HL-60/S4 (cell line): ENCODE data around the gene AKT1.

Experiments used
- in situ Hi-C: fragments of 300-500 bp; cut with MboI; formaldehyde crosslinking; loops from 2 replicates; pipeline ENCODE4 v1.14.3; 2022; ENCODE audit warnings: low sequenced_read_pairs

AKT1 gene

DNA sequence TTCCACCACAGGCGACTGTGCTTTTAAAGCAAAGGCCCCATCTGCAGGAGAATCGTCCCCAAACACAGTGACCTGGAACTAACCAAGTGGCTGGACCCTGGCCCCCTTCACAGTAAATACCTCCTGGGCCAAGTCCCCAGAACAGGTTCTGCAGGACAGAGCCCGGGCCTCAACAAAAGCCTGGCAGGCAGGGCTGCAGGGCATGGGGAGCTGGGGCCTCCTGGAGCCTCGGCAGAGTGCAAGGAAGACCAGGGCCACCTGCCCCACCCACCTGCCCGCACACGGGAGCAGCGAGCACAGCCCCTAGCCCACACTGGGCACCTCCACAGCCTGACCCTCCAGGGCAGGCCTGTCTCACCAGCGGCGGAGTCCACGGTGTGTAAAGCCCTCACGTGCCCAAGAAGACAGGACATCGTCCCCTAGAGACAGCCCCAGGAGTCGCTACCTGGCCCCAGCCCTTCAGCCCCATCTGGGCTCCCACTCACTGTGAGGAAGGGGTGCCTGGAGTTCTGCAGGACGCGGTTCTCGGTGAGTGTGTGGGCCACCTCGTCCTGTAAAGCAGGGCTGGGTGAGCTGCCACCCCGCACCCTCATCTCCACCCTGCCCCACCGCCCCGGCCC, 21.0 kb downstream of the AKT1 start:
- in situ Hi-C loops = loop anchor here (5.0 kb wide), 1 partner anchor 48 kb away; no protein-coding TSS in a partner anchor

DNA sequence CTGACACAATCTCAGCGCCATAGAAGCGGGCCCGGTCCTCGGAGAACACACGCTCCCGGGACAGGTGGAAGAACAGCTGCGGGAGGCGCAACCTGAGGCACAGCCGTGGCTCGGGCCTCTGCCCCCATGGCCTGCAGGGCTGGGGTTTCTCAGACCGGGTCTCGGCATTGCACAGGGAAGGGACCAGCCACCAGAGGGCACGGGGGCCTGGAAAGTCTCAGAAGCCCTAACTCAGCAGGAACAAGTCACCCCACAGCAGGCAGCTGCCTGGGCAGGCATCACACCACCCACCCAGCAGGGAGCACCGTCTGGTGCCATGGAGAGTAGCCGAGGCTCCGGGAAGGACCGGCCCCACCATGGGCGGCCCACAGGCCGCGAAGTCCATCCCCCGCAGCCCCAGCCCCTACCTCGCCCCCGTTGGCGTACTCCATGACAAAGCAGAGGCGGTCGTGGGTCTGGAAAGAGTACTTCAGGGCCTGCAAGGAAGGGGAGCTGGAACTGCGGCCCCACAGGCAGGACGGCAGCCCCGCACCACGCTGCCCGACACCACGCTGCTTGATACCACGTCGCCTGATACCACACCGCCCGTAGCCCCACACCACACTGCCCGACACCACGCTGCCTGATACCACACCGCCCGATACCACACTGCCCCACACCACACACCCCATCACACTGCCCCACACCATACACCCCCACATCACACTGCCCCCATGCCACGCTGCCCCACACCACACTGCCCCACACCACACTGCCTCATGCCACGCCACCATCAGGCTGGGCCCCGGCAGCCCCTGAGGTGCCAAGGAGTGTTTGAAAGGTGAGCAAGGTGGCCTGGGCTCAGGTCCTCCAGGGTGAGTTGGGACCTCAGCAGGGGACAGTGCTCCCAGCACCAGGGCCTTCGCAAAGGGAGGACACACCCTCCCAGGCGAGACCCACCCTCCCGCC, 21.8 kb downstream of the AKT1 start:
- in situ Hi-C loops = loop anchor here (5.0 kb wide), 1 partner anchor 49 kb away; no protein-coding TSS in a partner anchor

- in situ Hi-C loops = loop anchor here (5.0 kb wide), 1 partner anchor 49 kb away; no protein-coding TSS in a partner anchor
Measured at GRCh38 chr14:104772707-104773504, 22.6 kb downstream of the AKT1 start.

DNA sequence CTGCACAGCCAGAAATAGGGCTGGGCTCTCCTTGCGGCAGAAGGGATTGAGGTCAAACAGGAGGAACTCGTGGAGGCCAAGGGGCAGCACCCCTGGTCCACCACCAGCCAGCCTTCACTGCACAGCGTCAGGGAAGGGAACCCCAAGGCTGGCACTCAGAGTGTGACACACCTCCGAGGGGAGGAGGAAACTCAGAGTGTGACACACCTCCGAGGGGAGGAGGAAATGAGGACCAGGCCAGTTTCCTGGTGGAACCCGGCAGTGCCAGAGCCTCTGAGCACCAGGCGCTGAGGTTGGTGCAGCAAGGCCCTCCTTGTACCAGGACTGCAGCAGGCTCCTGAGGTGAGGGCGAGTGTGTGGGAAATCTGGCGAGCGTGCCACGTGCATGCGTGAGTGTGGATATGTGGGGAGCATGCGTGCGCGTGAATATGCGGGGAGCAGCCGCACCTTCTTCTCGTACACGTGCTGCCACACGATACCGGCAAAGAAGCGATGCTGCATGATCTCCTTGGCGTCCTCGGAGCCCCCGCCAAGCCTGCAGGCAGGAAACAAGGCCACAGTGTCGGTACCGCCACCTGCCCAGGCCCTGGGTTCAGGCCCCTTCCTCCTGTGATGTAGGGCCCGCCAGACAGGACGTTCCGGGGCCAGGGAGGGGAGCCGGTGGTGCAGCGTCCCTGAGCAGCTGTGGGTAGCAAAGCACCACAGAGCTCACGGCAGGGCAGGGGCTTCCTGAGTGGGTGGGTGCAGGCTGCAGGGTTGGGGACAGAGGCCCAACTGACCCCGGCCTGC, 23.4 kb downstream of the AKT1 start:
- in situ Hi-C loops = loop anchor here (5.0 kb wide), 1 partner anchor 50 kb away; no protein-coding TSS in a partner anchor

DNA sequence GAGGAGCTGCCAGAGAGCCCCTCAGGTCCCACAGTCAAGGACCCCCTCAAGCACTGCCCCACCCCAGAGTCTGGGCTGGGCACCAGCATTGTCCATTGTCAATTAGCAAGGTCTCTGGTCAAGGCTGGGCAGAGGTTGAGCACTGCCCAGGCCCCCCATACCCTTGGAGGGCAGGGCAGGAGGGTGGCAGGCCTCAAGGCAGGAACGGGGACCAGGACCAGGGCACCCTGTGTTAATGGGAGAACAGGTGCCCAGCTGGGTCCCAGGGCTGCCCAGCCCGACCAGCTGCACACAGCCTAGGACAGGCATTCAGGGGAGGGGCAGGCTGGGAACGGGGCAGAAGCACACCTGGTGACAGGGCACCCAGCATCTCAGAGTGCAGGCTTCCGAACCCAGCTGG, 24.2 kb downstream of the AKT1 start:
- in situ Hi-C loops = loop anchor here (5.0 kb wide), 1 partner anchor 51 kb away; no protein-coding TSS in a partner anchor

DNA sequence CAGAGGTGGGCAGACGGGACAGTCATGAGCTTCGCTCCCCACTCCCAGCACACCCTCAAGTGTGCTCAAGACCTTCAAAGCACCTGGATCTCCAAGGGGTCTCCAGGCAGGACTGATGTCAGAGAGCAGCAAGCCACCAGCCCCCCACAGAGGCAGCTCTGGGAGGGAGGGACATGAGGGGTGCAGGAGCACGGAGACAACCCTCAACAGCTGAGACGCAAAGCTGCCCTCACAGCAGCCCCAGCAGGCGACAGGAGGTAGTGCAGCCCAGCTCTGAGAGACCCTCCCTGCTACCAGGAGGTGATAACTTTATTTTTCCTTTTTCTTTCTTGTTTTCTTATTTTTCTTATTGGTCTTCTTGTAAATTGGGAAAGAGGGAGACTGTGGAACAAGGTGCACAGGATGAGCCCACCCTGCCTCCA, 24.7 kb downstream of the AKT1 start:
- in situ Hi-C loops = loop anchor here (5.0 kb wide), 1 partner anchor 51 kb away; no protein-coding TSS in a partner anchor

- in situ Hi-C loops = loop anchor here (5.0 kb wide), 1 partner anchor 52 kb away; no protein-coding TSS in a partner anchor
Measured at GRCh38 chr14:104770072-104770579, 25.4 kb downstream of the AKT1 start.

DNA sequence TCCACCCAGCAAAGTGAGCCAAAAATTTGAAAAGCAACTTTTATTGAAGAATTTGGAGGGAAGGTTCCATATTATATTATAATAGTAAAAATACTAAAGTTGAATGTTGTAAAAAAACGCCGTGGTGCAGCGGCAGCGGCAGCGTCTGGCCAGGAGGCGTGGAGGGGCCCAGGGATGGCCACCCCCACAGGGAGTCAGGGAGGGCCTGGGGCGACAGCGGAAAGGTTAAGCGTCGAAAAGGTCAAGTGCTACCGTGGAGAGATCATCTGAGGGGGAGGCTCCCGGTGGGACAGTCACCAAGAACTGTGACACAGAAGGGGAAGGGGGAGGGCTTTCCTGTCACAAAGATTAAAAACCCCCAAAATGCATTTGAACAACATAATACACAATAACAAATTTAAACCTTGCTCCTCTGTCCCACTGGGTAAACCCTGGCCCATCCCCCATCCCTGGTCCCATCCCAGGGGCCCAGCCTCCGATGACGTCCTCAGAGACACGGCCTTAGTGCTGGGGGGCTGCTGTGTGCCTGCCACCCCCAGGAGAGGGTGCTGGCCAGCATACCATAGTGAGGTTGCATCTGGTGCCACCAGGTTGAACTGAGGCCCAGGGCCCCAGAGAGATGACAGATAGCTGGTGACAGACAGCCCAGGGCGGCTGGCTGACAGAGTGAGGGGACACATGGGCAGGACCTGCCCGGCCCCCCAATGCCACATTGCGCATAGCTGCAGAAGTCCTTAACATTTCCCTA, 26.1 kb downstream of the AKT1 start:
- in situ Hi-C loops = loop anchor here (5.0 kb wide), 1 partner anchor 53 kb away; no protein-coding TSS in a partner anchor

DNA sequence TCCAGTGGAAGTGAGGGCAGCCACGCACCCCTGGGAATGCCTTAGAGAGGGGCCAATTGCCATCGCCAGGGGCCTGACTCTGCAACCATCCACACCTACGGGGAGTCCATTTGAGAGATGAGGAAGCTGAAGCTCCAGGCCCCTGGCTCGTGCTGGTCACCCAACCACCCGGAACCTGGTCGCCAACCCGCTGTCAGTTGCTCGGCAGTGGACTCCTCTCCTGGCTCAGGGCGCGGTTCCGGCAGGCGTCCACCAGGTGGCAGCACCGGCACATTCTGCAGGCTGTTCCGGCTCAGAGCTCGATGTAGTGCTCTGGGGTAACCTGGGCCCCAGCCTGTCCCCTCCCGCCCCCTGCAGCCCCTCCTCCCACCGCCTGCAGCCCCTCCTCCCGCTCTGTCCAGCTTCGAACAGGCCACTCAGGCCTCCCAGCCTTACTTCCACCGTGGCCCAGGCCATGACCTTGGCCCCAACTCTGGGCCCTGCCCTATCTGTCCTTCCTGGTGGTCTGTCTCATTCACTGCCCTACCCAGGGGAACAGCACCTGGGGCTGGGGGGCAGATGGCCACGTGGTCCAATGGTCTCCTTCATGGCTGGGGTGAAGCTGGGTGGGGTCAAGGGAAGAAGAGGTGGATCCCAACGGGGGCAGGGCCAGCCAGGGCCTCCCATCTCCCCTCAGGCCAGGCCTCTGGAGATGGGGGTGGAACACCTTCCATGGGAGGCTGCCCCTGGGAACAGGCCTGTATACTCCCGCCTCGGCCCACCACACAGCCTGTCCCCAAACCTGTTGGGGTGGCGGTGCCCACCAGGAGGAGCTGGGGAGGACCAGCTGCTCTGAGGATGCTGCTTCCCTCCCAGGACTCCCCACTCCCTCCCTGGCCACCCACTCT, 26.9 kb downstream of the AKT1 start:
- in situ Hi-C loops = no loop called here

- in situ Hi-C loops = no loop called here
Measured at GRCh38 chr14:104767634-104767918, 28.0 kb downstream of the AKT1 start.

DNA sequence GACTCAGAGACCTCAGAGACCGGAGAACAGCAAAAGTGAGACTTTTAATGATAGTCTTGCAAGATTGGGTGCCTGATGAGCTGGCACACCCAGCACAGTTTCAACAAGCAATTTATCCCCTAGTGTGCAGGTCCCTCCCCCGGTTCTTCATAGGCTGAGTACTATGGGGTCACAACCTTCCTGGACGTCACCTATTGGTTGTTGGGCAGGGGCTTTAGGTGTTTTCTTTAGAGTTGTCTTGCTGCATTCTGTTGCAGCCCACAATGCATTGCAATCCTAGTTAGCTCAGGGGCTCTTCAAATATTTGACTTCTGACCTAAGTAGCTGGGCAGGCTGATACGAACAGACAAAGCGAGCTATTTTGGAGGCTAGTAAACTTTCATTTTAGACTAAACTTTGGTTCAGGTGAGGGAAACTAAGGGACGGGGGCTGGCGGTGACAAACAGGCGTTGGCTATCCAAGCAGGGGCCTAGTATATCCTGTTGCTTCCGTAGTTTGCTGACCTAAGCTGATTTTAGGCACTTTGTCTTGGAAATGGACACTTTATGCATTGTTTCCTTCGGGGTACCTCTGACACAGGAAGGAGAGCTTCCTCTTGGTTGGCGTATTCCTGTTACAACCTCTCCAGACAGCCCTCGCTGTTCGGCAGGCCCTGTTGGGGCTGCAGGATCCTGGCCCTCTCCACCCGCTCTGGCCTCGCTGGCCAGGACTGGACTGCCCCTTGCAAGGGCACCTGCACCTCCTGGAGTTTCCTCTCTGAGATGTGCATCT, 28.5 kb downstream of the AKT1 start:
- in situ Hi-C loops = no loop called here

DNA sequence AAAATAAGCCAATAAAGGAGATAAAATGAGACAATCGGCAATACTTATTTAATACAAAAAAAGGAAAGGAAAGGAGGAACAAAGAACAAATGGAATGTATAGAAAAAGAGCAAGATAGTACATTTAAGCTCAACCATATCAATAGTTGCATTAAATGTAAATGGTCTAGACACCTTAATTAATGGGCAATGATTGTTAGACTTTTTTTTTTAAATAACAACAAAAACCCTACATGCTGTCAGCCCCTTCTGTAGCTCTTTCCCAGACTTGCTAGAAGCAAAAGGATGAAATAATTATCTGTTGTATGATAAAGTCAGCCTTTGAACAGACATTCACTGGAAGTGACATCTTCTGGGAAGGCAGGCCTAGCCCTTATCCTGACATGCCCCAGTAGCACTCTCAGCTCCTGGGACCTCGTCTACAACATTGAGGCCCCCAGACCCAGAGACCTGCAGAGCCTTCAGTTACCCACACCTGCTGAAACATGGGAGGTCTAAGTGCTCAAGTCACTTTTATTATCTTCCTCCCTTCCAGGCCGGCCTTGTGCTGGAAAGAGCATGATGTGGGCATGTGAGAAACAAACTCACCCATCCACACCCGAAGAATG, 29.2 kb downstream of the AKT1 start:
- in situ Hi-C loops = no loop called here

- in situ Hi-C loops = no loop called here
Measured at GRCh38 chr14:104765517-104765916, 30.0 kb downstream of the AKT1 start.

GRCh38 chr14:104758981-104759969, 36.3 kb downstream of the AKT1 start:
- in situ Hi-C loops = no loop called here

DNA sequence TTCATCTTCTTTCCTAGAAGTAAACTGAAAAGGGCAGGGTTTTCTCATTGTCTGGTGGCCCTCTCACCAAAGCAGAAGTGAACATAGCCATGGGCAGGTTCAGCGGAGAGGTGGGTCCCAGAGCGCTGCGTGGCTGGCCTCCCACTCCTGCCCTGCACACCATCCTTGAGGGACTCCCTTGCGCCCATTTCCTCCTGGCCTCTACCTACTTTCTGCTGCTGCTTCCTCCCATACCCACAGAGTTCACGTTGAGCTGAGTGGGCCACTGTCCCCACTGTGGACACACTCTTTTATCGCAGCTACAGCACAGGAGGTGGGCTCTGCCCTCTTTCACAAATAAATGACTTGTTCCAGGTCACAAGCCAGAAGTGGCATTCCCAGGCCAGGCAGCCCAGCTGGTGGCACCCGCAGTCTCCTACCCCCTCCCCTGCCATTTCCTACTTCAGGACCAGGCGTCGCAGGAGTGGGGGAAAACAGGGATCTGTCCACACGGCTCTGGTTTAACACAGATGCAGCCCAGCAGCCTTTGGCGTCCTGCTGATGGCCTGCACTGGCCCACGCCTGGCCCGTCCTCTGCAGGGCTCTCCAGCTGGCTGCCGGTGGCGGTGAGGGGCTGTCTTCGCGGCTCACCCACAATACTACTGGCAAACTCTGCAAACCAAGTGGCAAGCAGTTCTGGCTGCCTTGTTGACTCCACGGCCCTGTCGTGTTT, 37.7 kb downstream of the AKT1 start:
- in situ Hi-C loops = no loop called here
